GM10847 (cell line): ENCODE data around the gene MREG.

Experiments used
- POLR2A ChIP-seq: IDR thresholded peaks from 2 replicates; pipeline ENCODE4 v1.6.1; 2011; ENCODE audit not compliant: insufficient read length; ENCODE audit errors: extremely low read depth

MREG gene

DNA sequence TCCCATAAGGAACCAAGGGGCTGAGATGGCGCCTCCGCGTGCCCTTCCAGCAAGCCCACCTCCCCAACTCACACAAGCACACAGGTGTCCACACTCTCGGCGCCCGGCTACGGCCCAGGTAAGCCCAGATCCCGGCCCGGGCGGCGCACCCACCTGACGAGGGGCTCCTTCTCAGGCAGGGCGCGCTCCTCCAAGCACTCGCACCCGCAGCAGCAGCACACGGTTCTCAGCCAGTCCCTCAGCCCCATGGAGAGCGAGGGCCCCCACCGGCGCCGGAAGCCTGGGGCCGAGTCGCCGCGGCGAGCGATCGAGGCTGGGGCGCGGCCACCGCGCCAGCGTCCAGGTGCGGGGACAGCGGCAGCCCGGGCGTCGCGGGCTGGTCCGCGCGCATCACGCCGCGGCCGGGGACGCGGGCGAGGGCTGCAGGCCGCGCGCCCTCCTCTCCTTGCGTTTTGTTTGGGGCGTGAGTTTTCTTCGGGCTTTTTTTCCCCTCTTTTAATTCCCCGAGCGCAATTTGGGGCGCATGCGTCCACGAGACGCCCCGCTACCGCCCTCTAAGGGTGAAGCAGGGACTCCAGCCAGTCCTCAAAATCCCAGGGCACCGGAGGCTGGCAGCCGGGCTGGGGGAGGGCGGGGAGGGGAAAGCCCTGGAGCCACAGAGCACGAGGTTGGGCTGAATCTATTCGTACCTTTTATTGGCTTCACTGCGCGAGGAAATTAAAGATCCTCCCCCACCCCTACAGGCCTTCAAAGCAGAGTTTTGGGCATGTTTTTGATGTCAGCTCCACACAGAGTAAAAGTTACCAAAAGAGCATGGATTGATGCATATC, at the start of gene MREG:
Gene MREG (minus strand): TSS at position 472 of the 830 bp plus-strand sequence. CDS start 224 bp downstream, at position 248.
- TF ChIP-seq POLR2A: no peak

- no peak for TF ChIP-seq POLR2A
Measured at GRCh38 chr2:216059233-216059834, 46.0 kb upstream of the MREG start.

- no peak for TF ChIP-seq POLR2A
Measured at GRCh38 chr2:216057688-216058193, 44.4 kb upstream of the MREG start.

- TF ChIP-seq POLR2A: no peak
Measured at GRCh38 chr2:216056739-216057138, 43.4 kb upstream of the MREG start.

GRCh38 chr2:216055680-216056079, 42.3 kb upstream of the MREG start:
- no peak for TF ChIP-seq POLR2A

- TF ChIP-seq POLR2A: no peak
Measured at GRCh38 chr2:216052420-216052819, 39.1 kb upstream of the MREG start.

GRCh38 chr2:216051350-216051749, 38.0 kb upstream of the MREG start:
- no peak for TF ChIP-seq POLR2A

DNA sequence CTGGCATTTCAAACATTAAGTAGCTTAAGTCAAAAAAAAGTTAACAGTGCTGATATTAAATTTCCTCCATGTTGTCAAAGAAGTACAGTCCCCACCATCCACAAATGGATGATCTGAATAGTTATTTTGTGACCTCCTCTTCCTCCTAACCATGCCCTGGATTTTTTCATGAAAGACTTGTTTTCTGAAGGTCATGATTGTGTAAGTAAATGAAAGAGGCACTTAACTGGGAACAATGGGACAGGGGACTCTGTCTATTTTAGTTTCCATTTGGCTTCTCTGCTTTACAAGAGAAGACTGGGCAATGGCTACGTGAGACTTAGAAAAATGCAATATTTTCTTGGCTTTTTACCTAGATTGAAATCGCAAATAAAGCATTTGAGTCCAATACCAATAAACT, 36.1 kb upstream of the MREG start:
- no peak for TF ChIP-seq POLR2A

DNA sequence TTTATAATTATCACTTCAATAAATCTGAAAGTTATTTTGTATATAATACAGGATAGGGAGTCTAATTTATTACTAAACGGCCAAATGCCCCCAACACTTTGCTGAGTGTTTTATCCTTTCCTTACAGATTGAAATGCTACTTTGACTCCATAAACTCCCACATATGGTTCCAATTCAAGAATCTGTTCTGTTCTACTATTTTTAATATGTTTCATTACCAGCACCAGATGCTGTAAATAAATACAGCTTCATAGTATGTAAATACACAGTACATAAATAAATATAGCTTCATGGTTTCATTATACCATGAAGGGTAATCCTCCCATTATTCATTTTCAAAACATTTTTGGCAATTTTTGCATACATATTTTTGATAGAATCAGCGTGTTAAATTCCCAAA, 34.0 kb upstream of the MREG start:
- TF ChIP-seq POLR2A: no peak

DNA sequence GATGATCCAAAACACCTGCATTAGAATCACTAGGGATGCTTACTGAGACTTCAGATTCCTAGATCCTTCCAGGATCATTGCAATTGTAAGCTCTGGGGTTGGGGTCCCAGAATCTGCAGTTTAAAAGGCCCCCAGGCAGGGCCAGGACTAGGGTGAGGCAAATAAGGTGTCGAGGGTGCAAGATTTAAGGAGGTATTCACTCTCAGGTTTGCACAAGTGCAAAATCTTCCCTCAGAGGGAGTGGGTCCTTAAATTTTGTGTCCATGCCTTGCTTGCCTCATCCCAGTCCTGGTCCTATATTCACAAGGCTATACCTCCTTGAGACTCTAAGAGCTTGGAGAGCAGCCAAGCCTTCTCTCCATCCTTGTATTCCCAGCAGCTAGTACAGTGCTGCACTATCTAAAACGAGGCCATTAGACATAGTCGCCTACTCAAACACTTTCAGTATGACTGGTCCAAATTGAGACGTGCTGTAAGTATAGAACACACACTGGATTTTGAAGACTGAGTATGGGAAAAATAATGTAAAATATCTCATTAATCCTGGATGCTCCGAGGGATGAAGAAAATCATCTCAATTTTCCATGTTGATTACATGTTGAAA, 31.6 kb upstream of the MREG start:
- no peak for TF ChIP-seq POLR2A

GRCh38 chr2:216043949-216044348, 30.6 kb upstream of the MREG start:
- no peak for TF ChIP-seq POLR2A

GRCh38 chr2:216041438-216041837, 28.1 kb upstream of the MREG start:
- TF ChIP-seq POLR2A: no peak

GRCh38 chr2:216039918-216040317, 26.6 kb upstream of the MREG start:
- no peak for TF ChIP-seq POLR2A

GRCh38 chr2:216034065-216034464, 20.7 kb upstream of the MREG start:
- TF ChIP-seq POLR2A: no peak

DNA sequence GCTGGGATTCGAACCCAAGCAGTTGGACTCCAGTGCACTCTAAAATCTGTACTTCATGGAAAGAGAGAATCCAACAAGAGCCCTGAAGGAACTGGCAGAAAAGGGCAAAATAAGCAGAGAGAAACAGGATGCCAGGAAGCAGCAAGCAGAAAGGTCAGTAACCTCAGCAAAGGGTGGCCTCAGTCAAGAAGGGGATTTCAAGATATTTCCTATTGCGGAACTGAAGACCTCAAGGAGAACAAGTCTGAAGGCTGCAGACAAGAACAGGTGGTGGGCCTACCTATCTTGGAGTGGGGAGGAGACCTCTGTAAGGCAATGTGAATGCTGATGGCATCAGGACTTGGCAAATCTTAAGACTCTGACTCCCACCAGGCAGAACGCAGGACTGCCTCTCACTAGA, 20.1 kb upstream of the MREG start:
- TF ChIP-seq POLR2A: no peak
